Measurements from ENCODE around the gene RTTN. TPM values are rescaled to one million over a fixed set of nuclear protein-coding genes. Genes with fewer than 3 reads are reported as not detected.

The RTTN gene
- total RNA-seq, 1 donor from 2014 or later: 21.0 TPM

GRCh38 chr18:69992776-69993175 is 212.7 kb downstream of the RTTN start:
- H3K27me3 Mint-ChIP-seq (ENCODE audit: unreplicated experiment): no peaks in the 10 kb centered on the region
- no peak for TF ChIP-seq CTCF (IDR thresholded peaks at IDR 0.05; ENCODE audit: partially characterized antibody, unreplicated experiment)
- peaks cover 5% of the 10 kb centered on the region for H3K9me3 Mint-ChIP-seq (ENCODE audit: unreplicated experiment)
- DNase-seq: no peak
- H3K27ac Mint-ChIP-seq (ENCODE audit: unreplicated experiment): no peak overlapping the region
- peaks cover 15% of the 10 kb centered on the region for H3K36me3 Mint-ChIP-seq (ENCODE audit: unreplicated experiment)
- H3K4me3 Mint-ChIP-seq (ENCODE audit: unreplicated experiment): no peak overlapping the region
- H3K4me1 Mint-ChIP-seq (ENCODE audit: low read depth, unreplicated experiment): peaks cover 1% of the 10 kb centered on the region

- Mint-ChIP-seq H3K4me3 (ENCODE audit: unreplicated experiment) (no peak overlapping the region), H3K36me3 (ENCODE audit: unreplicated experiment) (peaks cover 33% of the 10 kb centered on the region), H3K27ac (ENCODE audit: unreplicated experiment) (no peak overlapping the region), H3K9me3 (ENCODE audit: unreplicated experiment) (peaks cover 10% of the 10 kb centered on the region), H3K27me3 (ENCODE audit: unreplicated experiment) (no peaks in the 10 kb centered on the region), H3K4me1 (ENCODE audit: low read depth, unreplicated experiment) (no peaks in the 10 kb centered on the region)
- no peak for DNase-seq
- no peak for TF ChIP-seq CTCF (IDR thresholded peaks at IDR 0.05; ENCODE audit: partially characterized antibody, unreplicated experiment)
Observed at GRCh38 chr18:69987870-69988269, 217.6 kb downstream of the RTTN start.

GRCh38 chr18:69985239-69985638 is 220.2 kb downstream of the RTTN start:
- peaks cover 2% of the 10 kb centered on the region for H3K27me3 Mint-ChIP-seq (ENCODE audit: unreplicated experiment)
- TF ChIP-seq CTCF (IDR thresholded peaks at IDR 0.05; ENCODE audit: partially characterized antibody, unreplicated experiment): no peak
- no peaks in the 10 kb centered on the region for H3K4me1 Mint-ChIP-seq (ENCODE audit: low read depth, unreplicated experiment)
- peaks cover 10% of the 10 kb centered on the region for H3K9me3 Mint-ChIP-seq (ENCODE audit: unreplicated experiment)
- no peak overlapping the region for H3K27ac Mint-ChIP-seq (ENCODE audit: unreplicated experiment)
- no peak for DNase-seq
- H3K4me3 Mint-ChIP-seq (ENCODE audit: unreplicated experiment): no peak overlapping the region
- H3K36me3 Mint-ChIP-seq (ENCODE audit: unreplicated experiment): peaks cover 33% of the 10 kb centered on the region

- Mint-ChIP-seq H3K4me3 (ENCODE audit: unreplicated experiment) (no peak overlapping the region), H3K27me3 (ENCODE audit: unreplicated experiment) (peaks cover 4% of the 10 kb centered on the region), H3K36me3 (ENCODE audit: unreplicated experiment) (peaks cover 15% of the 10 kb centered on the region), H3K27ac (ENCODE audit: unreplicated experiment) (no peak overlapping the region), H3K9me3 (ENCODE audit: unreplicated experiment) (peaks cover 5% of the 10 kb centered on the region), H3K4me1 (ENCODE audit: low read depth, unreplicated experiment) (no peaks in the 10 kb centered on the region)
- no peak for TF ChIP-seq CTCF (IDR thresholded peaks at IDR 0.05; ENCODE audit: partially characterized antibody, unreplicated experiment)
- DNase-seq: no peak
Observed at GRCh38 chr18:69982417-69982816, 223.1 kb downstream of the RTTN start.

- TF ChIP-seq CTCF (IDR thresholded peaks at IDR 0.05; ENCODE audit: partially characterized antibody, unreplicated experiment): no peak
- H3K27ac Mint-ChIP-seq (ENCODE audit: unreplicated experiment): no peak overlapping the region
Observed at GRCh38 chr18:69981948-69982347, 223.5 kb downstream of the RTTN start.

More at GRCh38 chr18:69981948-69982347, 223.5 kb downstream of the RTTN start:
- H3K27me3 Mint-ChIP-seq (ENCODE audit: unreplicated experiment): peaks cover 4% of the 10 kb centered on the region
- no peak for DNase-seq
- no peak overlapping the region for H3K4me3 Mint-ChIP-seq (ENCODE audit: unreplicated experiment)
- no peaks in the 10 kb centered on the region for H3K4me1 Mint-ChIP-seq (ENCODE audit: low read depth, unreplicated experiment)
- H3K36me3 Mint-ChIP-seq (ENCODE audit: unreplicated experiment): peaks cover 10% of the 10 kb centered on the region
- peaks cover 3% of the 10 kb centered on the region for H3K9me3 Mint-ChIP-seq (ENCODE audit: unreplicated experiment)

All from glutamatergic neuron (in vitro differentiated cells).